ENCODE results near the gene PICALM.

Gene PICALM

DNA sequence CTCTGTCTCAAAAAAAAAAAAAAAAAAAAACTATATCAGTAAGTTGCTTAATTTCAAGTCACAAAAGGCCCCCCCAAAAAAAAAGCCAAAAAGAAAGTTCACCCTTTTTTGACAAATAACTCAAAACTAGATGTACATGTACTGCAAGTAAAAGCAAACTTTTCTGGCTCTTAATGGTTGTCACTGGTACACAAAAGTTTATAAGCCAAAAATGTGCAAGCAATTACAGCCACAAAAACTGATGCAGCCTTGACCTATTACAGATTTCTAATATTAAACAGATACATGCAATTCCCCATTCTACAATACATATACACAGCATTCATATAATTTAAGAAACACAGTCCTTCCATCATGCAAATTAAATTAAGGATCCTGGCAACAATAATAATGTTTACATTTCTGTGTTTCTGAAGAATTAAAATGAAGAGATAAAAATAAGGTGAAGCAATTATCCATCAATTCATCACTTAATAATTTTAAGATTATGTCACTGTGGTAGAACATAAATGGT, 18.6 kb downstream of the PICALM start:
- no peak for DNase-seq (ENCODE audit: low spot score)

DNA sequence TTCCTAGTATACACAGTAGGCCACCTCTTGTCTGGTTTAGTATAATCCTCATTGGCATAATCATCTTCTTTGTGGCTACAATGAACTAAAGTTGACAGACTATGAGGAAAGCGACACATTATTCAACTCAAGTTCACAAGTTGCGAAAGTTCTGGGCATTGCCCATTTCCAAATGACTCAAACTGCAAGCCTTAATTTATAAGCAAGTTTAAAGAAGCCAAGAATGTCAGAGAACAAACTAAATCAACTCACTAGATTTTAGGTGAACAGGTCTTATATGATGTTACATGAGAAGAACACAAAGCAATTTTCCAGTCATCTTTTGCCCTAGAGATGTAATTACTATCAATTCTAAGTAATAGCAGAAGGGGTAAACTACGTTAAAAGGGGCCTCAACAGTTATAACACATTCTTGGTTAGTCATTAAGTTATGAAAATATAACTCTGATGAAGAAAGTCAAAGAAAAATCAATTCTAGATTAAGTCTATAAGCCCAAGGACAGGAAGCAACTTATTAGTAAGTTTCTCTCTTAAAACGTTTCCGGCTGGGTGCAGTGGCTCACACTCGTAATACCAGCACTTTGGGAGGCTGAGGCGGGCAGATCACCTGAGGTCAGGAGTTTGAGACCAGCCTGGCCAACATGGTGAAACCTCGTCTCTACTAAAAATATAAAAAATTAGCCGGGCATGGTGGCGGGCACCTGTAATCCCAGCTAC, 21.5 kb downstream of the PICALM start:
- no peak for DNase-seq (ENCODE audit: low spot score)

DNA sequence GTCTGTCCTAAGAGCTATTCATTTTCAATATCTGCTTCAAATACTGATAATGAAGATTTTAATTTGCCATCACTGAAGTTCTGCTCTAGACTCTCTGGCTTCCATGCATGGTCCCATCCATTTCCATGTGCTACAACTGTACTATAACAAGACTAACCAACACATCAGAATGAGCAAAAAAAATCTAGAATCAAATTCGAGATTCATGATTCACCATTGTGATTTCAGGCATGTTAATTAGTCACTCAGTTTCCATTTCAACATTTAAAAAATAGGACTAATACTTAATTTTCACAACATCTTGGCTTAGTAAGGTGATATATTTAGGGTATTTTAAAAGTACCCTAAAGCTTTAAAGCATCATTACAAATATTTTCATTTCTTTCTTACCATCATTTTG, 22.8 kb downstream of the PICALM start:
- no peak for DNase-seq (ENCODE audit: low spot score)

DNA sequence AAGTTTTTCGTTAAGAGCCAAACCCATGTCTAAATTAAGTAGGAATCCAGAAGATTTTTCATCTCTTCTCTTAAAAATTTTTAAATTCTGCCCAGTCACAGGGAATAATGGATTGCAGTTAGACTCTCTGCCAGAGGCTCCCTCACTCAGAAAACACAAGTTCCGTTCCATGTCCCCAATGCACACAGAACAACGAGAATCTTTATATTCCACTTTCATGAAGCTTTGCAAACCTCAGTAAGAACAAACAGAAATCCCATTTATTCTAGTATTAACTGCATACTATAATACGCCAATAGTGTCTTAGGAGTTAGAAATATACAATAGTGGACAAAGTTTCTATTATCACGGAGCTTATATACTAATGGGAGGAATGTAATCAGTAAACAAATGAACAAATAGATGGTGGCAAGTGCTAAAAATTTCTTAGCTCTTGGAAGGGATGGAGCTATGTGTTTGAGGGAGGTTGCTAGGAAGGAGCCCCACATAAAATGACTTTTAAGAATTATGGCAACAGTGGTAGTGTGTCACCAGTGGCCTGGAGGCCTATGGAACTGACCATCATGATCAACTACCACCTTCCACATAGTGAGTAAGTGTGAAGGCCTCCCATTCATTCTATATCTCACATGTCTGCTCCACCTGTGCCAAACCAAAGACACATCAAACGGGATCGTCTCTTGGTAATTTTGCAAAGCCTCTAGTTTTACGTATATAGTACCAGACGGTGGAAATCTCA, 24.9 kb downstream of the PICALM start:
- DNase-seq (ENCODE audit: low spot score): no peak

DNA sequence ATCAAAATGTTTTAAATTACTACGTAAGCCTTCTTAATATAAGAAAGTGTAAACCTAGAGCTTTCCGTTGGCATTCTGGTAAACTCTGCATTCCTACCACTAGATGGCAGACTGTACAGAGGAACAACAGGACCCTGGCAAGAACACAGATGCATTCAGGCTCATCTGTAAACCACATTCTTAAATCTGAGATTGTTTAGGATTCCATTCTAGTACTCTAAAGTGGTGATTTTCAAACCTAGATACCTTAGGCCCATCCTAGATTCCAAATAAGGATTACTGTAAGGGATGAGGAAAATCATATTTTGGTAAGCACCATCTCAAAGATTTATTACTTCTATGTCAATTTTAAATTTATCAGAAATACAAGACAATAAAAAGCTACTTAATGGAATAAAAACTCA, 26.9 kb downstream of the PICALM start:
- peak; percentile 77 for DNase-seq (ENCODE audit: low spot score)

DNA sequence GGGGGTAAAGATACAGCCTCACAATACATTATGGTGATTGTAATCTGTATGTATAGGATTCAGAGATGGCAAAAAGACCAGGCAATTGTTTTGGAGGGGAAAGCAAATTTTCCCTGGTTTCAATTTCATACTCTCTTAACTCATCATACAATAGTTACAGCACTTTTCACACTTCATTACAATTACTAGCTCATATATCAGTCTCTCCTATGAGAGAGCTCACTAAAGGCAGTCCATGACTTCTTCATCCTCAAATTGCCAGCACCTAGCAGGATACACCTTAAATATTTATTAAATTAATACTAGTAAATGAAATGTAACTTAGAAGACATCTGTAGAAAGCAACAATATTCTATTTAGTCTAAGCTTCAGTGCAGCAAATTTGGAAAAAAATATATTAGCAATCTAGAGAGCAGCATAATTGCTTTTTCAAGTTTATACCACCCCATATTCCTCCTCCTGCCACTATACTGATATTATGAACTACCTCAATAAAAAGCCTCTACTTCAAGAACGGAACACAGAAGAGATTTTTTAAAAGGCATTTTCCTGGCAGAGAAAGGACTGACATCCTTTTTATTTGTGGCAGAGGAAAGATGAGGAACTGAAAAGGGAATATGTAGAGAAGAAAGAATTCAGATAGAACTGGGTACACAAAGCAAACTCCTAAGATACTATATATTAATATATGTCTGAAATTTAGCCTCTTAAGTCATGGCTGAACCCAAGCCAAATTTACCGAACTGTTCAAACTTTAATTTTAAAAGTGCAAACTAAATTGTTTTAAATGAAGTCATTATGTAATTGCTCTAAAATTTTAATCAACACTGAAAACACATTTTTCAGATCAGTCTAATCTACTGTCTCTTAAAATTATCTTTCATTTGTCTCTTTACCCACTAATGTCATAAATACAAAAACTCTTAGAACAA, 27.7 kb downstream of the PICALM start:
- no peak for DNase-seq (ENCODE audit: low spot score)

DNA sequence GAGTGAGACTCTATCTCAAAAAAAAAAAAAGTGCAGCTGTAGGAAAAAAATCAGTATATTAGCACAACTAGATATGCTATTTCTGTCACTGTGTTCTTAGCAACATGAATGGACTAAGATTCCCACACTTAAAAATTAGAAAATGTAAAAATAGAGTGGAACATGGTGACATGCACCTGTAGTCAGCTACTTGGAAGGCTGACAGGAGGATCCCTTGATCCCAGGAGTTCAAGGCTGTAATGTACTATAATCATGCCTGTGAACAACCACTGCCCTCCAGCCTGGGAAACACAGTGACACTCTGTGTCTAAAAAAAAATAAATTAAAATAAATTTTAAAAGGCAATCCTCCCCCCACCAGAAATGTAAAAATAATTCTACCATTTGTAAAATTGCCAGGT, 29.8 kb downstream of the PICALM start:
- DNase-seq (ENCODE audit: low spot score): no peak

DNA sequence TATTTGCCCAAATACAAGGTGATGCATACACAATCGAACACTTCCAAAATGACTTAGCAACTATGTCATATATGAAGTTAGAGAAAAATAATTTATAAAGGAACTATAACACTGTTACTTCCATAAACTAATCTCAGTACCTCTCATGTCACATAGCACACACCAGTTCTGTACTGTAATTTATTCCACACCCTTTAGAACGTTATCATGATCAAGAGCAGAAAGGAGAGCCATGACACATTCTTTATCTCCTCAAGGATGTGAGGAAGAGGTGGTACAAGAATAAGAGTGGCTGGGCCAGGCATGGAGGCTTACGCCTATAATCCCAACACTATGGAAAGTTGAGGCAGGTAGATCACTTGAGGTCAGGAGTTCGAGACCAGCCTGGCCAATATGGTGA, 31.1 kb downstream of the PICALM start:
- DNase-seq (ENCODE audit: low spot score): no peak

DNA sequence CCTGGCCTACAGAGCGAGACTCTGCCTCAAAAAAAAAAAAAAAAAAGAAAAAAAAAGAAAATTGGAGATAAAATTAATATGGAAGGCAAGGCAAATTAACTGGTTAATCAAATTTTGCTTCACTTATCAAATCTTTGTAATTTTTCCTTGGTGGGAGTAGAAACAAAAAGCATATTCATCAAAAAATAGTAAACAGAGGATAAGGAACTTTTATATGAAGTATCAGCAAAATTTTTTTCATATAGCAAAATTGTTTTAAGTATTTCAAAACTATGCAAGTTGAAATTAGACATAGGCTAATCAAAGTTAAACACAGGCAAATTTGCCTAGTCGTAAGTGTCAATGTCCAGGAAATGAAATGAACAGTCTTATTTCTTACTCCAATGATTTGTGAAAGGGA, 33.0 kb downstream of the PICALM start:
- no peak for DNase-seq (ENCODE audit: low spot score)

DNA sequence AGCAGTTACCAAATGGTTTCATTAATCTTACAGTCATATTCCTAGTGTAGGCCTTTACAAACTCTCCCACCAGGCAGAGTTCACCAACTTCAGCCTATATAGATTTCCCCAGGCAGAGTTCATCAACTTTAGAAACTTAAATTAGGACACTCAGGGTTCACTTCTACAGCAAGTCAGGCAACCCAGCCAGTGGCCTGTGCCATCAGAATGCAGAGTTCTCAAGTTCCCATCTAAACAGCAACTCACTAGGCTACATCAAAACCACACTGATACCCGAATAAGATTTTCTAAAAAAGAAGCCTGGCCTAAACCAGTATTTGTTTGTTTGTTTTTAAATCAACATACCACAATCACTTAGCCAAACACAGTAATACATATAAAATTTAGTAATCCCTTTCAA, 33.7 kb downstream of the PICALM start:
- no peak for DNase-seq (ENCODE audit: low spot score)

DNA sequence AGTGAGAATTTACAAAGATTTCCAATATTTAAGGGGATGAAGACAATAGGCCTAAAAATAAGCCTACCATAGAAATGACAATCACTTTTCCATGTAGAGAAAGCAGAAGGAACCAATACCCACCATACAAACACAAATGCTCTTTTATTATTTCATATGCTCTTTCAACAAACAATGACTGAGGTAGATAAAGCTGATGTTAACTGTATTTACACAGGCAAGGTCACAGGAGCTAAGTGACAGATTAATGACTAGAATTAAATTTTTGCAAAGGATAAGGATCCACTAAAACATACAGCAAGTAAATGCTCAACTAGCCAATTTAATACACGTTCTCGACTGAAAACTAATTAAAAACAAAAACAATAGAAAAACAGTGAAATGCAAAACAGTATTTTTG, 34.2 kb downstream of the PICALM start:
- DNase-seq (ENCODE audit: low spot score): no peak

DNA sequence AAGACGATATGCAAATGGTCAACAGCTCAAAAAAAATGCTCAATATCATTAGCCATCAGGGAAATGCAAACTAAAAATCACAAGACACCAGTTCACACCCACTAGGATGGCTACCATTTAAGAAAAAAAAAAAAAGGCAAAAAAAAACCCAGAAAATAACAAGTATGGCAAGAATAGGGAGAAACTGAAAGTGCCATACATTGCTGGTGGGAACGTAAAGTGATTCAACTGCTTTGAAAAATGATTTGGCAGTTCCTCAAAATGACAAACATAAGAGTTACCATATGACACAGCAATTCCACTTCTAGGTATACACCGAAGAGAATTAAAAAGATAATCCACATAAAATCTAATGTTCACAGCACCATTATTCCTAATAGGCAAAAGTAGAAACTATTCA, 47.5 kb downstream of the PICALM start:
- no peak for DNase-seq (ENCODE audit: low spot score)

DNA sequence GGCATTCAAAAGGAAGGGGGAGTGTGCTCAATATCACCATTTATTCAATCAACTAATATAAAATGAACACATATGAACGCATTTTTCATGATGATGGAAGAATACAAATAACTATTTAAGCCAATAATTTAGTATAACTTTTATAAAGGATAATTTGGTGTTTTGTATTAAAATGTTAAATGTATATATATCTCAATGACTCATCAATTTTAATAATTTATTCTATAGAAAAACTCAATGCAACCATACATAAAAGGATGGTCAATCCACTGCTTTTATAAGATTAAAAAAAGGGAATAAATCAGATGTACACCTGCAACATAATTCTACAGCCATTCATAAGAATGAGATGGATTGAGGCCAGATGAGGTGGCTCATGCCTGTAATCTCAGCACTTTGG, 50.6 kb downstream of the PICALM start:
- no peak for DNase-seq (ENCODE audit: low spot score)

DNA sequence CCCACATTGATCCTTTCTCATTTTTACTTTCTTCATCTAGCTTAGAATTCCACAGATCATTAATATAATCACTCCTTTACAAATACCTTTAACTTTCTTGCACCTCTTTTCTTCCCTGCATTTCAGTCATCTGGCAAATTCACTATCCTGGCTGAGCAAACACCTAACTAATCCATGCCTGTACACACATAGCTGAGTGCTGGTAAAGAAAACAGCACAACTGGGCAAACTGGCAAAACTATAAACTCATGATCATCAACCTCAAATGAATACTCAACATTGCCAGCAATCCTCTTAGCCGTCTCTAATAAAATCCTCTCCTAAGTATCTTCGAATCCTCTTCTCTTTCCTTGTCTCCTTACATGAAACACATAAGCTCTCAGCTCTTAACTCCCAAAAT, 52.4 kb downstream of the PICALM start:
- no peak for DNase-seq (ENCODE audit: low spot score)

DNA sequence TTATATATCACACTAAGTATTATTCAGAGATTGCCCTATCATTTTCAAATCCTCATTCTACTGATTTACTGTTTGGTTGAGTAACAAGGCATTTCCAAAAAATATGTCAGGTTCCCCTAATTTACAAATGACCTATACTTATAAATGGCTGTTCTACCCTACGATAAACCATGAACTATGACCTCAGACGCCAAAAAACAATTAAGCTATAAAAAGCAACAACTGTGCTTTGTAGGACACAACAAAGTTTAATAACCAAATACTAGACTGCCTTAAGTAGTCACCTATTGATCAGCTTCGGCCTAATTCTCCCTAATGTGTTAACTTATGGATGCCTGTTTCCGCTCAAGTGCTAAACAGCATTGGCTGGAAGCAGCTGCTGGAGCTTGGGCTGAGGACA, 53.2 kb downstream of the PICALM start:
- DNase-seq (ENCODE audit: low spot score): no peak

DNA sequence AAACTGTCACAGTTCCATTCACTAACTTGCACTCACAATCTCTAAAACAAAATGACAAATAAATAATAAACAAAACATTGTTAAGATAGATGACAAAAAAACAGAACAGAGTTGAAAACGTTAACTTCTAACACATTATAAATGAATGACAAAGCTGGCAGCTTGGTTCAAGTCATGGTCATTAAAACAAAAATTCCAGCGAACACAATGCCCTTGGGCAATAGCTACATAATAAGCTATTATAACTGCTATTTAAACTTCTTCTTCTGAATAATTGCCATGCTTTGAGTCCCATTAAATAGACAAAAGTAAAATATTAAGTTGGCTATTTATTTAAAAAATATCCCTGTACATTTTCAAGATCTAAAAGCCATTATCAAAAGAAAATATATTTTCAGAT, 54.7 kb downstream of the PICALM start:
- DNase-seq (ENCODE audit: low spot score): no peak

DNA sequence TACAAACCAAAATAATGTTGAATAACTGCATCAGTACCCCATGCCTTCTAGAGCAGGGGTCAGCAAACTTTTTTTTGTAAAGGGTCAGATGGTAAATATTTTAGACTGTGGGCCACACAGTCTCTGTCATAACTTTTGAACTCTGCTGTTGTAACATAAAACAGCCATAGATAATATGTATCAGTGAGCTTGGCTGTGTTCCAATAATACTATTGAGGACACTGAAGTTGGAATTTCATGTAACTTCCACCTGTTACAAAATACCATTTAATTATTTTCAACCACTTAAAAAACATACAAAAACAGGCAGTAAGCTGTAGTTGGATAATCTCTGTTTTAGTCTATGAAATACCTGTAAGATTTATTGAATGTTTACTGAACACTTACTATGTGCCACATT, 55.2 kb downstream of the PICALM start:
- DNase-seq (ENCODE audit: low spot score): no peak

DNA sequence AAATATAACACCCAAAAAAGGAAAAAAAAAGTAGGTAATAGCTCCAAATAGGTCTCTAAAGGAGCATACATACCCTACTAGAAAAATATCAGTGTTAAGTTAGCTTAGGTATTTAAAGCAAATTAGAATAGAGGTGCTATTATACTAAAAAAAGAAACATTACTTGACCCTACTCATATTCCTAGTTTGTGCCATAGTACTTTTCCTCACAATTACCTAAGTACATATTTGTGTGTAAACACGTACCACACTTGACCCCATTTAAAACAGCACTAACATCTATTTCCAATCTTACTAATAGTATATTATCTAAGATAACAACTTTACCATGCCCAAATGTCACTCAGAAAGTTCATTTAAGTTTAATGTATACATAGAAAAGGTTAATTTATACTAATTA, 57.7 kb downstream of the PICALM start:
- no peak for DNase-seq (ENCODE audit: low spot score)

DNA sequence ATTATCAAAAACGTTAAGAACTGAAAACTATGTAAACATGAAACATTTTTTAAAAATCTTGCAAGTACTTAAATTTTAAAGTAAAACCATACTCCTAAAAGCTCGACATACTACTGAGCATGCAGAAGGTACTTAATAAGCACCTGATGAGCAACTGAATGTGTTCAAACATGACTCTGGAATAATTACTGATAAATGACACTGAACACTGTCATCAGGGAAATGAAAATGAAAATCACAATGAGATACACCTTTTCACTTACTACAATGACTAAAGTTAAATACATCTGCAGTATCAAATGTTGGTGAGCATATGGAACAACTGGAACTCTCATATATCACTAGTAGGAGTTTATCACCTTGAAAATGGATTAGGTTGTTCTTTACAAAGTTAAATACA, 65.2 kb downstream of the PICALM start:
- DNase-seq (ENCODE audit: low spot score): no peak

DNA sequence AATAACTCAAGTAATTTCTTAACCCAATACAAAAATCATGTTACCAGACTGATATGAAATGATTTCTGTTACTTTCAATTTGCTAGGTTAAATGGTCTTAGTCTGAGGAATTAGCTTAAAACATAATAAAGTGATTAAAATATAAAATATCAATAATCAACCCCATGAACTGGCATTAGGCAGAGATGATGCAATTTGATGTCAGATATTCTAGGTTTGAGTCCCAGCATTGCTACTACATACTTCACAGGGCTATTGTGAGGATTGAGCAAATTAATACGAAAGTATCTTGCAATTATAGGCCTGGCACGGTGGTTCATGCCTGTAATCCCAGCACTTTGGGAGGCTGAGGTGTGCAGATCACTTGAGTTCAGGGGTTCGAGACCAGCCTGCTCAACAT, 66.5 kb downstream of the PICALM start:
- no peak for DNase-seq (ENCODE audit: low spot score)

DNA sequence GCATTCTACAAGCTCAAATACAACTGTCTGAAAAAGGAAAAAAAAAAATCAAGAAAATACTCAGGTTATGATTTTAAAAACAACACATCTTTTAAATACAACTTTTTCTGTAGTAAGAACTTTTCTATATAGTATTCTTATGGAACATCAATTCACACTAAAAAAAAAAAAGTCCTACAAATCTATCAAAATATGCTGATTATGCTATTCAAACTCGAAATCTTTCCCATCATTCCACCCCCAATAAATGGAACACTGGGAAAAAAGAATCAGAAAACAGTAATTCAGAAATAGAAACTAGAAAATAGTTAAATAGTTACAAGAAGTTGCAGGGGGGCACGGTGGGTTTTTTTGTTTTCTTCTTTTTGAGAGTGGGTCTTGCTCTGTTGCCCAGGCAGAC, 77.4 kb downstream of the PICALM start:
- DNase-seq (ENCODE audit: low spot score): no peak

DNA sequence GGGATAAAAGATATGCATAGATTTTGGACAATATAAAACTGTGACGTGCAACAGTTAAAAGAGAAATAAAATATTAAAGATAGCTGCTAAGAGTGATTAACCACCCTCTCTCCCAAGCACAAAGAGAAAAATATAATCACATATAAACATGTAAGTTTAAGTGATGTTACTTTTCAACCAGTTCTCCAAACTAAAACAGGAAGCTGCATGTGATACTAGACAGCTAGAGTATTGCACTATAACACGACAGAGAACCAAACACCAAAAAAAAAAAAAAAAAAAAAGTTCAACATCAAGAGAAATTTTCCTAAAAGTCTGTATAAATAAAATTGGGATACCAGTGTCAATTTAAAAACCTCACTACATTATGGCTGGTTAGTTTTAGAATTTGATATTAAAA, 79.1 kb downstream of the PICALM start:
- DNase-seq (ENCODE audit: low spot score): no peak

DNA sequence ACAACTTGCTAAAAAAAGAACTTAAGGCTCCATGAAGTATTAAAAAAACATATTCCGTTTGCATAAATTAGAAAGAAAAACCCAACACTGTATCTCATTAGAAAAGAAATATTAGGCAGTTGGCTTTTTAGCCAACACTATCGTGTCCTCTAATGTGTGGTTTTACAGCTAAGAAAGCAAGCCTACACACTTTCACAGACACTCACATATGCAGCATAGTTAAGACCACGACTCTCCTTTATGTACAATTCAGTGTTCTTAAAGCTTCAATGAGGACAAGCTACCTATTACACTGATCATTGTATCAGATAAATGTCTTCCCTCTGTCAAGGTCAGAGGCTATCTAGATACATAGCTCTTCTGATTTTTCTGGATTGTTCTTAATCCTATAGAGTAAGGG, 80.1 kb downstream of the PICALM start:
- DNase-seq (ENCODE audit: low spot score): no peak
